Measurements from ENCODE around the gene TMEM202. TPM values are rescaled to one million over a fixed set of nuclear protein-coding genes. Genes with fewer than 3 reads are reported as not detected.

The TMEM202 gene
- polyA plus RNA-seq, 2 of the 4 experiments (the other 2 are of a cell fraction), result not detected

GRCh38 chr15:72420576-72420975 is 22.5 kb downstream of the TMEM202 start:
- FAIRE-seq (no peak), ATAC-seq (no peak), DNase-seq (ENCODE audit: low read depth in 1 of 2, low spot score in 1 of 2) (no peak)
- POLR2A ChIA-PET, result interaction anchor here (1.0 kb wide), 1 partner anchor 53 kb away, joined by 3 read pairs; no protein-coding TSS in a partner anchor
- Histone ChIP-seq H3K4me1 (no peaks in the 10 kb centered on the region), H3K27ac (no peak overlapping the region), H3K4me3 (no peak overlapping the region), H3K9me3 (peaks cover 29% of the 10 kb centered on the region; the same call in 2 of the 3 replicates), H3K4me2 (no peak overlapping the region)
- CTCF ChIA-PET, result interaction anchor here (0.8 to 1.1 kb wide), 2 partner anchors 57 to 69 kb away, joined by 3 read pairs; no protein-coding TSS in a partner anchor
- 14% methylated on average over 2 of the region's 2 CpGs for WGBS (ENCODE audit: missing lambda C conversion rate)
- TF ChIP-seq TFCP2L1 (CRISPR knock-in tag; IDR thresholded peaks at IDR 0.05) (no peak), BCL3 (IDR thresholded peaks at IDR 0.05) (no peak), RAD21 (conservative IDR thresholded peaks at IDR 0.05 in 1 of 2, IDR thresholded peaks at IDR 0.05 in 1 of 2) (no peak), KDM5A (IDR thresholded peaks at IDR 0.05) (no peak), EP300 (IDR thresholded peaks at IDR 0.05) (no peak), CHD2 (IDR thresholded peaks at IDR 0.05; ENCODE audit: low read length, partially characterized antibody) (no peak), POLR2AphosphoS2 (conservative IDR thresholded peaks at IDR 0.05; ENCODE audit: low read length) (no peak), HOXB13 (CRISPR knock-in tag; IDR thresholded peaks at IDR 0.05; ENCODE audit: low read depth) (no peak), JUN (IDR thresholded peaks at IDR 0.05) (no peak), PBX3 (IDR thresholded peaks at IDR 0.05) (no peak), ZC3H11A (IDR thresholded peaks at IDR 0.05) (no peak), SMC3 (IDR thresholded peaks at IDR 0.05) (no peak), NFE2L2 (conservative IDR thresholded peaks at IDR 0.05; ENCODE audit: low read length) (no peak), PHF8 (IDR thresholded peaks at IDR 0.05; ENCODE audit: borderline replicate concordance, low read depth) (no peak), HOXB5 (CRISPR knock-in tag; IDR thresholded peaks at IDR 0.05) (no peak), KDM1A (IDR thresholded peaks at IDR 0.05; ENCODE audit: low read depth) (no peak), TP53 (CRISPR knock-in tag; IDR thresholded peaks at IDR 0.05) (no peak), MAZ (IDR thresholded peaks at IDR 0.05; ENCODE audit: borderline replicate concordance, low read depth, low read length) (no peak)

- ATAC-seq (no peak), DNase-seq (ENCODE audit: low read depth in 1 of 2, low spot score in 1 of 2) (no peak), FAIRE-seq (no peak)
- Histone ChIP-seq H3K4me1 (no peaks in the 10 kb centered on the region), H3K4me3 (no peak overlapping the region), H3K27ac (no peak overlapping the region), H3K9me3 (peaks cover 34% of the 10 kb centered on the region), H3K4me2 (no peak overlapping the region)
- 3% methylated on average over 1 of the region's 1 CpG for WGBS (ENCODE audit: missing lambda C conversion rate)
- ChIA-PET POLR2A (no interaction called here), CTCF (interaction anchor here (0.6 to 1.1 kb wide), 3 partner anchors 68 to 1266 kb away, joined by 3 to 4 read pairs (median 3); no protein-coding TSS in a partner anchor)
- TF ChIP-seq RCOR1 (IDR thresholded peaks at IDR 0.05; ENCODE audit: low read depth, low read length) (no peak), CTCF (IDR thresholded peaks at IDR 0.05) (no peak), CEBPB (IDR thresholded peaks at IDR 0.05) (no peak), ZC3H11A (IDR thresholded peaks at IDR 0.05) (no peak), PHF8 (IDR thresholded peaks at IDR 0.05; ENCODE audit: borderline replicate concordance, low read depth) (no peak), HEYL (CRISPR knock-in tag; IDR thresholded peaks at IDR 0.05) (no peak), PBX3 (IDR thresholded peaks at IDR 0.05) (no peak), RAD21 (conservative IDR thresholded peaks at IDR 0.05 in 1 of 2, IDR thresholded peaks at IDR 0.05 in 1 of 2) (no peak)
Observed at GRCh38 chr15:72421484-72421883, 23.4 kb downstream of the TMEM202 start.

Measured in A549 (cell line).